ENCODE results near the gene CRHR2. TPM values are rescaled to one million over a fixed set of nuclear protein-coding genes. Genes with fewer than 3 reads are reported as not detected.

CRHR2 gene
- total and polyA plus RNA-seq, 2 experiments from 2014 or later = 0.14 to 1.4 TPM

DNA sequence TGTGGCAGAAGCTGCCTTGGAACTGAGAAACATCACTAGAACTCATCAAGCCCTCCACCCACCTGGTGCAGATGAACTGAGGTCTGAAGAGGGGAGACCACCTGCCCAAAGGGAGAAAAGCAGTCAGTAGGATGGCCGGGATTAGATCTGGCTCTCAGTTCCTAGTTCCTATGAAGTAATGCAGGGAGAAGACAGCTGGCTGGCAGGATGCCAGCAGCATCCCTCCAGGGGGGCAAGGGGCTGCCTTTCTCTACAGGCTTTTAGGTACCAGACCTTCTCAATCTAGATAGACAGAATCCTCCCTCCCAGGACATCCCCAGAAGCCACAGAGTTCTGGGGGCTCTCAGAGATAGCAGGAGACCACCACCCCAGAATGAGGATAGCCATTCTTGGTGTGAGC, 7.8 kb downstream of the CRHR2 start:
- no peak overlapping the region for H3K4me3 ChIP-seq
- Mint-ChIP-seq H3K4me3 (no peak overlapping the region), H3K36me3 (ENCODE audit: low read depth) (no peaks in the 10 kb centered on the region), H3K4me1 (peaks cover 11% of the 10 kb centered on the region), H3K27me3 (ENCODE audit: insufficient read depth, low read depth, poor library complexity) (peaks cover 6% of the 10 kb centered on the region), H3K9me3 (no peaks in the 10 kb centered on the region; the same call in 2 of the 3 replicates), H3K27ac (no peak overlapping the region)
- ATAC-seq = no peak
- no peaks in the 10 kb centered on the region for H3K36me3 ChIP-seq (ENCODE audit: insufficient read depth)
- H3K27me3 ChIP-seq (ENCODE audit: insufficient read depth) = peaks cover 12% of the 10 kb centered on the region; the same call in 1 of the 2 replicates
- no peak overlapping the region for H3K4me2 ChIP-seq
- H3F3A ChIP-seq (replicated peaks; ENCODE audit: low read depth) = no peaks in the 10 kb centered on the region
- H3K4me1 ChIP-seq (ENCODE audit: insufficient read depth) = no peaks in the 10 kb centered on the region; the same call in 1 of the 2 replicates
- no peak overlapping the region for H3K27ac ChIP-seq (ENCODE audit: low read depth)
- H3K9me2 ChIP-seq (ENCODE audit: insufficient read depth) = no peaks in the 10 kb centered on the region
- no peak for DNase-seq (ENCODE audit: low spot score)
- H2AFZ ChIP-seq = no peak overlapping the region
- H3K79me2 ChIP-seq (replicated peaks; ENCODE audit: insufficient read depth) = no peaks in the 10 kb centered on the region
- H4K20me1 ChIP-seq (replicated peaks; ENCODE audit: insufficient read depth) = no peaks in the 10 kb centered on the region
- TF ChIP-seq ZNF114 (CRISPR knock-in tag; IDR thresholded peaks at IDR 0.05) = no peak
- no peak for TF ChIP-seq ZNF331 (CRISPR knock-in tag; IDR thresholded peaks at IDR 0.05; ENCODE audit: low read depth)
- TF ChIP-seq, protein P1, sequence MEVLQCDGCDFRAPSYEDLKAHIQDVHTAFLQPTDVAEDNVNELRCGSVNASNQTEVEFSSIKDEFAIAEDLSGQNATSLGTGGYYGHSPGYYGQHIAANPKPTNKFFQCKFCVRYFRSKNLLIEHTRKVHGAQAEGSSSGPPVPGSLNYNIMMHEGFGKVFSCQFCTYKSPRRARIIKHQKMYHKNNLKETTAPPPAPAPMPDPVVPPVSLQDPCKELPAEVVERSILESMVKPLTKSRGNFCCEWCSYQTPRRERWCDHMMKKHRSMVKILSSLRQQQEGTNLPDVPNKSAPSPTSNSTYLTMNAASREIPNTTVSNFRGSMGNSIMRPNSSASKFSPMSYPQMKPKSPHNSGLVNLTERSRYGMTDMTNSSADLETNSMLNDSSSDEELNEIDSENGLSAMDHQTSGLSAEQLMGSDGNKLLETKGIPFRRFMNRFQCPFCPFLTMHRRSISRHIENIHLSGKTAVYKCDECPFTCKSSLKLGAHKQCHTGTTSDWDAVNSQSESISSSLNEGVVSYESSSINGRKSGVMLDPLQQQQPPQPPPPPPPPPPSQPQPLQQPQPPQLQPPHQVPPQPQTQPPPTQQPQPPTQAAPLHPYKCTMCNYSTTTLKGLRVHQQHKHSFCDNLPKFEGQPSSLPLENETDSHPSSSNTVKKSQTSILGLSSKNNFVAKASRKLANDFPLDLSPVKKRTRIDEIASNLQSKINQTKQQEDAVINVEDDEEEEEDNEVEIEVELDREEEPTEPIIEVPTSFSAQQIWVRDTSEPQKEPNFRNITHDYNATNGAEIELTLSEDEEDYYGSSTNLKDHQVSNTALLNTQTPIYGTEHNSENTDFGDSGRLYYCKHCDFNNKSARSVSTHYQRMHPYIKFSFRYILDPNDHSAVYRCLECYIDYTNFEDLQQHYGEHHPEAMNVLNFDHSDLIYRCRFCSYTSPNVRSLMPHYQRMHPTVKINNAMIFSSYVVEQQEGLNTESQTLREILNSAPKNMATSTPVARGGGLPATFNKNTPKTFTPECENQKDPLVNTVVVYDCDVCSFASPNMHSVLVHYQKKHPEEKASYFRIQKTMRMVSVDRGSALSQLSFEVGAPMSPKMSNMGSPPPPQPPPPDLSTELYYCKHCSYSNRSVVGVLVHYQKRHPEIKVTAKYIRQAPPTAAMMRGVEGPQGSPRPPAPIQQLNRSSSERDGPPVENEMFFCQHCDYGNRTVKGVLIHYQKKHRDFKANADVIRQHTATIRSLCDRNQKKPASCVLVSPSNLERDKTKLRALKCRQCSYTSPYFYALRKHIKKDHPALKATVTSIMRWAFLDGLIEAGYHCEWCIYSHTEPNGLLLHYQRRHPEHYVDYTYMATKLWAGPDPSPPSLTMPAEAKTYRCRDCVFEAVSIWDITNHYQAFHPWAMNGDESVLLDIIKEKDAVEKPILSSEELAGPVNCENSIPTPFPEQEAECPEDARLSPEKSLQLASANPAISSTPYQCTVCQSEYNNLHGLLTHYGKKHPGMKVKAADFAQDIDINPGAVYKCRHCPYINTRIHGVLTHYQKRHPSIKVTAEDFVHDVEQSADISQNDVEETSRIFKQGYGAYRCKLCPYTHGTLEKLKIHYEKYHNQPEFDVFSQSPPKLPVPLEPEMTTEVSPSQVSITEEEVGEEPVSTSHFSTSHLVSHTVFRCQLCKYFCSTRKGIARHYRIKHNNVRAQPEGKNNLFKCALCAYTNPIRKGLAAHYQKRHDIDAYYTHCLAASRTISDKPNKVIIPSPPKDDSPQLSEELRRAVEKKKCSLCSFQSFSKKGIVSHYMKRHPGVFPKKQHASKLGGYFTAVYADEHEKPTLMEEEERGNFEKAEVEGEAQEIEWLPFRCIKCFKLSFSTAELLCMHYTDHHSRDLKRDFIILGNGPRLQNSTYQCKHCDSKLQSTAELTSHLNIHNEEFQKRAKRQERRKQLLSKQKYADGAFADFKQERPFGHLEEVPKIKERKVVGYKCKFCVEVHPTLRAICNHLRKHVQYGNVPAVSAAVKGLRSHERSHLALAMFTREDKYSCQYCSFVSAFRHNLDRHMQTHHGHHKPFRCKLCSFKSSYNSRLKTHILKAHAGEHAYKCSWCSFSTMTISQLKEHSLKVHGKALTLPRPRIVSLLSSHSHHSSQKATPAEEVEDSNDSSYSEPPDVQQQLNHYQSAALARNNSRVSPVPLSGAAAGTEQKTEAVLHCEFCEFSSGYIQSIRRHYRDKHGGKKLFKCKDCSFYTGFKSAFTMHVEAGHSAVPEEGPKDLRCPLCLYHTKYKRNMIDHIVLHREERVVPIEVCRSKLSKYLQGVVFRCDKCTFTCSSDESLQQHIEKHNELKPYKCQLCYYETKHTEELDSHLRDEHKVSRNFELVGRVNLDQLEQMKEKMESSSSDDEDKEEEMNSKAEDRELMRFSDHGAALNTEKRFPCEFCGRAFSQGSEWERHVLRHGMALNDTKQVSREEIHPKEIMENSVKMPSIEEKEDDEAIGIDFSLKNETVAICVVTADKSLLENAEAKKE (CRISPR knock-in tag; IDR thresholded peaks at IDR 0.05) = no peak
- TF ChIP-seq, protein P2, sequence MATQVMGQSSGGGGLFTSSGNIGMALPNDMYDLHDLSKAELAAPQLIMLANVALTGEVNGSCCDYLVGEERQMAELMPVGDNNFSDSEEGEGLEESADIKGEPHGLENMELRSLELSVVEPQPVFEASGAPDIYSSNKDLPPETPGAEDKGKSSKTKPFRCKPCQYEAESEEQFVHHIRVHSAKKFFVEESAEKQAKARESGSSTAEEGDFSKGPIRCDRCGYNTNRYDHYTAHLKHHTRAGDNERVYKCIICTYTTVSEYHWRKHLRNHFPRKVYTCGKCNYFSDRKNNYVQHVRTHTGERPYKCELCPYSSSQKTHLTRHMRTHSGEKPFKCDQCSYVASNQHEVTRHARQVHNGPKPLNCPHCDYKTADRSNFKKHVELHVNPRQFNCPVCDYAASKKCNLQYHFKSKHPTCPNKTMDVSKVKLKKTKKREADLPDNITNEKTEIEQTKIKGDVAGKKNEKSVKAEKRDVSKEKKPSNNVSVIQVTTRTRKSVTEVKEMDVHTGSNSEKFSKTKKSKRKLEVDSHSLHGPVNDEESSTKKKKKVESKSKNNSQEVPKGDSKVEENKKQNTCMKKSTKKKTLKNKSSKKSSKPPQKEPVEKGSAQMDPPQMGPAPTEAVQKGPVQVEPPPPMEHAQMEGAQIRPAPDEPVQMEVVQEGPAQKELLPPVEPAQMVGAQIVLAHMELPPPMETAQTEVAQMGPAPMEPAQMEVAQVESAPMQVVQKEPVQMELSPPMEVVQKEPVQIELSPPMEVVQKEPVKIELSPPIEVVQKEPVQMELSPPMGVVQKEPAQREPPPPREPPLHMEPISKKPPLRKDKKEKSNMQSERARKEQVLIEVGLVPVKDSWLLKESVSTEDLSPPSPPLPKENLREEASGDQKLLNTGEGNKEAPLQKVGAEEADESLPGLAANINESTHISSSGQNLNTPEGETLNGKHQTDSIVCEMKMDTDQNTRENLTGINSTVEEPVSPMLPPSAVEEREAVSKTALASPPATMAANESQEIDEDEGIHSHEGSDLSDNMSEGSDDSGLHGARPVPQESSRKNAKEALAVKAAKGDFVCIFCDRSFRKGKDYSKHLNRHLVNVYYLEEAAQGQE (IDR thresholded peaks at IDR 0.05; ENCODE audit: unreplicated experiment) = no peak
- TF ChIP-seq, protein P3, sequence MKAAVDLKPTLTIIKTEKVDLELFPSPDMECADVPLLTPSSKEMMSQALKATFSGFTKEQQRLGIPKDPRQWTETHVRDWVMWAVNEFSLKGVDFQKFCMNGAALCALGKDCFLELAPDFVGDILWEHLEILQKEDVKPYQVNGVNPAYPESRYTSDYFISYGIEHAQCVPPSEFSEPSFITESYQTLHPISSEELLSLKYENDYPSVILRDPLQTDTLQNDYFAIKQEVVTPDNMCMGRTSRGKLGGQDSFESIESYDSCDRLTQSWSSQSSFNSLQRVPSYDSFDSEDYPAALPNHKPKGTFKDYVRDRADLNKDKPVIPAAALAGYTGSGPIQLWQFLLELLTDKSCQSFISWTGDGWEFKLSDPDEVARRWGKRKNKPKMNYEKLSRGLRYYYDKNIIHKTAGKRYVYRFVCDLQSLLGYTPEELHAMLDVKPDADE (IDR thresholded peaks at IDR 0.05) = no peak

Measured in GM23338 (cell line).